ENCODE measurements around the gene UBASH3B.

UBASH3B gene

DNA sequence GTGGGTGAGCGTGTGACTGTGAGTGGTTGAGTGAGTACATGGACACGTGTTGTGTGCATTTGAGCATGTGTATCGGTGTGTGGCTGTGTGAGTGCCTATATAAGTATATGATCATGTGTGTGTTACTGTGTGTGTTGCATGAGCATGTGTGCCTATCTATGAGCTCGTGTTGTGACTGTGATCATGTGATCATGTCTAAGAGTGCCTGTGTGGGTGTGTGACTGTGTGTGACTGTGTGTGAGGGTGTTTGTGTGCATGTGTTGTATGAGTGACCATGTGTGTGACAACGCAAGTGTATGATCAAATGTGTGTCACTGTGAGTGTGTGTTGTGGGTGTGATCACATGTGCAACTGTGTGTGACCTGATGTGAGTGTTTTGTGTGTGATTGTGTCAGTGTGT is 88.8 kb downstream of the UBASH3B start:
- DNase-seq (ENCODE audit: low read depth, low spot score), result no peak
- H3K4me3 ChIP-seq (ENCODE audit: low read length), result peak overlapping the region; percentile 56

DNA sequence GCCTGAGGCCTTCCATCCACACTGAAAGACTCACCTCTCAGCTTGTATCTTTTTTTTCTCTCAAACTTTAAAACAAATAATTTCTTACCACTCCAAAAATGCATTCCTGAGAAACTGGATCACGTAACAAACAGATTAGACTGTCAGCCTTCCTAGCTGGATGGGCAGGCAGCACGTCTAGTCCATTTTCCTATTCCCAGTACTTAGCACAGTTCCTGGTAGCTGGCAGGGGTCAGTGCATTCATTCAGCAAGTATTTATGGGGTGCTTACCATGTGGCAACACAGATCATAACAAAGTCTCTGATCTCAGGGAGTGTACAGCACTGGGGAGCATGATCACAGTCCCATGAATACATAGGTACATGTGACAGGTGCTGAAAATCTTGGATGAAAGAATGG is 89.6 kb downstream of the UBASH3B start:
- no peak overlapping the region for H3K4me3 ChIP-seq (ENCODE audit: low read length)
- no peak for DNase-seq (ENCODE audit: low read depth, low spot score)

DNA sequence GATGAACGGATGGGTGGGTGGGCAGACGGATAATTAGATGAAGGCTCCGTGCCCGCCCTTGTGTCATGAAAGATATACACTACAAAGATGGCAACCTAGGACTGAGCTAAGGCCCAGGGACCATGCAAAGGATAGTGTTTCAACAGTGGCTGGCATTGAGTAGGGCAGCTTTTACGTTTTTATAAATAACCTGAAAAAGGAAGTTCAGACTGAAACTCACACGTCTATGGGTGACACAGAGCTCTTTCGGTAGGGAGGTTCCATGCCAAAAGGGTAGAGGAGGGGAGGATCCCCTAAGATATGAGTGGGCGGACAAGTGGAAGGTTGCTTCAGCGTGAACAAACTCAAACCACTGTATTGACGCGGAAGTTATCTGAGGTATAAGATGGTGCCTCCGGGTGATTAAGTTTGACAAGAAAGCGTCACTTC is 90.5 kb downstream of the UBASH3B start:
- no peak overlapping the region for H3K4me3 ChIP-seq (ENCODE audit: low read length)
- no peak for DNase-seq (ENCODE audit: low read depth, low spot score)

DNA sequence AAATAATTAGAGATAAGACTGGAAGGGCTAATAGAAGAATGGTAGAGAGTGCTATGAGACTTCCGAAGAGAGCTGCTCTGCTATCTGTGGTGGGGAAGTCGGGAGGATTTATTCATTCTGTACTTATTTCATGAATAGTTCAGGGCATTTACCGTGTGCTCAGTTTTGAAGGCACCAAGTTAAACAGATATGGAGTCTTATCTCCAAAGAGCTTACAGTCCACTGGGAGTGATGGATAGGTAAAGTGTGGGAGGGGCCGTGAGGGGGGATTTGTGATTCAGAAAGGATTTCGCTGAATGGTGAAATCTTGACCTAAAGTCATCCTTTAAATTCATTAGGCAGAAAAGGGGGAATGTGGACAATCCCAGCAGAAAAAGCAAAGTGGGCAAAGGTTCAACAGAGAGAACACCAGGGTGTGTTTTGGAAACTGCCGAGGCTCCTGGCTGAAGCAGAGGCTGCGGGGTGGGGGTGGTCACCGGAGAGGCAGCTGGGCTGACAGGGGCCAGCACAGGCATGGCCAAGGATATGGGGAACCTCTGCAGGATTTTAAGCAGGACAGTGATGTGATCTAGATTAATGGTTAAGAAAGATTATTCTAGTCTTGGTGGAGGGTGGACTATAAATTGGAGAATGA is 91.2 kb downstream of the UBASH3B start:
- H3K4me3 ChIP-seq (ENCODE audit: low read length), result no peak overlapping the region
- DNase-seq (ENCODE audit: low read depth, low spot score), result no peak

DNA sequence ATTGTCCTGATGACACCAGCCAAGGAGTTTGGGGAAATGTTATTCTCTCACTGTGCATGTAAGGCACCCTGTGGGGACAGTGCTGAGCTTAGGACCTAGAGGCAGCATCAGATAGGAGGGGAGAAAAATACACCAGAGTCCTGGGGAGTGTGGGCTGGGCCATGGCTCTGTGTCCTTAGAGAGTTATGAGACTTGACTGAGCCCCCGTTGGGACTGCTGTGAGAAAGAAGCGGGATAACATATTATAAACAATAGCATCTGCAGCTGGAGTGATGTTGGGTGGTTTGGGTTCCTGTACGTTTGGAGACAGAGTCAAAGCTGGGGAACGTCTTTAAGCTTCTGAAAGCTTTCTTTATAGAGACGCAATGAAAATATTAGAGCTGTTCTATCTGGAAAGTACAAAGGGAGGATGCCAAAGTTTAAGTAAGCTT is 91.8 kb downstream of the UBASH3B start:
- DNase-seq (ENCODE audit: low read depth, low spot score), result no peak
- no peak overlapping the region for H3K4me3 ChIP-seq (ENCODE audit: low read length)

DNA sequence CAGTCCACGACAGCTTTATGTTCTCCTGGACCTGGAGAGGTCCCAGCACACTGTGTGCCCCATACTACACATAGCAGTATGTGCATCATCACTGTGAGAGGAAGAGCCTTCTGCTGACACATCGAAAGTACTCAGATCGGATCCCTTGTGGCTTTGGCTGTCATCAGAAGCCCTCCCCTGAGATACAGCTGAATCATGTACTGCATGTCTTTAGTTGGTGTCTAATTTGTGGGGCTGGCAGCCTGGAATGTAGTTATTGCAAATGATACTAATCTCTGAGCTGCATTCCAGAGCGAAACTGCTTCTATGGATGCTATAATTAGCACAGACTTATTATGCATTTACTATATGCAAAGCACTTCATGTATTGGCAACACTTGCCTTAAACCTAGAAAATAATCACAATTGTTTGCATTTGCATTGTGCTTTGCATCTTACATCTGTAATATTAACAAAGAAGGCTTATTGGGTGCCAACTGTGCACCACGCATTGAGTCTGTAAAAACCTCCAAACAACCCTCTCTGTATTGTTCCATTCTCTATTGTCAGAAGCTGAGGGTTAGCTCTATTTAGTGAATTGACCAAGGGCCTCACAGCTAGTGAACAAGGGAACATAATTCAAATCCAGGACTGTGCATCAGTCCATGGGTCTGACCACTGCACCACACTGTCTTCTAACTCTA is 93.6 kb downstream of the UBASH3B start:
- no peak overlapping the region for H3K4me3 ChIP-seq (ENCODE audit: low read length)
- peak; percentile 67 for DNase-seq (ENCODE audit: low read depth, low spot score)

DNA sequence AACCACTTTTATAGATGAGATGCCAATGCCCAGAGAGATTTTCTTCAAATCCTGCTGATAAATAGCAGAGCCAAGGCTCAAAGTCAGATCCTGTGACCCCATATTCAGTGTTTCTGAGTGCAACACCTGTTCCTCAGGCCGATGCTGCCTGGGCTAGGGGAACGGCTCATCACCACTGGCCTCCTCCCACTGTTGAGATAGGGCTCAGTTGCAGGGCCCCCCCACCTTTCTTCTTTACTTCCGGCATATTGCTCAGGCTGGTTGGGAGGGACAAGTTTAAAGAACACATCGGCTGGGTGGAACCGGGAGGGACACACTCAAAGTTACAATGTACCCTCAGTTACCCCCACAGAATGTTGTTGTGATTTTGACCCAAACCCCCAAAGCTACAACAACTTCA is 94.5 kb downstream of the UBASH3B start:
- no peak for DNase-seq (ENCODE audit: low read depth, low spot score)
- H3K4me3 ChIP-seq (ENCODE audit: low read length), result no peak overlapping the region

DNA sequence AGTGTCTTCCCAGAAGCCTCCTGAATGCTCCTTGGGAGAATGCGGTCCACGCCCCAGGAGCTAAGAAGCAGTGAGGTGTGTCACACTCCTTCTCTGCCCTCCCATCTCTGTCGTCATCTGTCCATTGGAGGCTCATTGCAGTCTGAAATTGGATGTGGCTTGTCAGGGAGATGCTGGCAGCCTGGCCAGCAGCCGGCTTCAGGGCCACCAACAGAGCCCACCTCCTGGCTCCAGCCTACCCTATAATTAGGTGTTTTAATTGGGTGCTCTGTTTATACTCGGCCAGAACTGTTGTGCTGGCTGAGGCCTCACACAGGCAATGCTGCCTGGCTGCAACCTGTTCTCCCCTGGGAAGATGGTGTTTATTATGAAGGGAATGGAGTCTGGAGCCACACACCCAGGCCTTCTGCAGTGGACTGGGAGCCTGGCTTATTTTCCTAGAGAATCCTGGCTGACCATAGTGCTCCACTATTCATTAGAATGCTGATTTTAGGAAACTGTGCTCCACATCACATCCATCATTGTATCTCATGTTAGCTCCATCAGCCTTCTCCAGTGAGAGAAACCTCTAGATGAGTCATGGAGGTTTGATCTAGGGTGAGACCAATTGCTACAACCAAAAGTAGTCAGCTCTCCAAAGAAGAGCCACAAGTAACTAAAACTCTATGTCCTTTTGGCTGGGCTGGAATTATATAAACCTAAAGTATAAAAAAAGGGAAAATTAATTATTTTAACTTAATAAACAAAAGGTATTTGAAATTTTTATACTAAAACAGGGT is 96.0 kb downstream of the UBASH3B start:
- DNase-seq (ENCODE audit: low read depth, low spot score), result no peak
- H3K4me3 ChIP-seq (ENCODE audit: low read length), result no peak overlapping the region

DNA sequence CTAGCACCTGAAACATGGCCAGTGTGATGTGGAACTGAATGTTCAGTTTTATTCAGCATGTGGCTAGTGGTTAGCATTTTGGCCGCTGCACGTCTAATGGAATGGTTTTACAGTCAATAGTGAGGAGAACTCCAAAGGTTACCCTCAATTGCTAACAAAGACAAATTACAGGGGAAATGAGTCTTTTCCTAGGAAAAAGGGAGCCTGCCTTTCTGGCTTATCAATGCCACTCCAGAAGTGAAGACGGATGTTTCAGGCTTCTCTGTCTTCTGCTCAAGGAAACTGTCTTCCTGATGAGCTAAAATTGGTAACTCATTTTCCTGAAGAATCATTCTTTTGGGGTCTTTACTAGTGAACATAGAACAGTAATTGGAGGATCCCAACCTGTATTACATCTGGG is 98.5 kb downstream of the UBASH3B start:
- DNase-seq (ENCODE audit: low read depth, low spot score), result no peak

DNA sequence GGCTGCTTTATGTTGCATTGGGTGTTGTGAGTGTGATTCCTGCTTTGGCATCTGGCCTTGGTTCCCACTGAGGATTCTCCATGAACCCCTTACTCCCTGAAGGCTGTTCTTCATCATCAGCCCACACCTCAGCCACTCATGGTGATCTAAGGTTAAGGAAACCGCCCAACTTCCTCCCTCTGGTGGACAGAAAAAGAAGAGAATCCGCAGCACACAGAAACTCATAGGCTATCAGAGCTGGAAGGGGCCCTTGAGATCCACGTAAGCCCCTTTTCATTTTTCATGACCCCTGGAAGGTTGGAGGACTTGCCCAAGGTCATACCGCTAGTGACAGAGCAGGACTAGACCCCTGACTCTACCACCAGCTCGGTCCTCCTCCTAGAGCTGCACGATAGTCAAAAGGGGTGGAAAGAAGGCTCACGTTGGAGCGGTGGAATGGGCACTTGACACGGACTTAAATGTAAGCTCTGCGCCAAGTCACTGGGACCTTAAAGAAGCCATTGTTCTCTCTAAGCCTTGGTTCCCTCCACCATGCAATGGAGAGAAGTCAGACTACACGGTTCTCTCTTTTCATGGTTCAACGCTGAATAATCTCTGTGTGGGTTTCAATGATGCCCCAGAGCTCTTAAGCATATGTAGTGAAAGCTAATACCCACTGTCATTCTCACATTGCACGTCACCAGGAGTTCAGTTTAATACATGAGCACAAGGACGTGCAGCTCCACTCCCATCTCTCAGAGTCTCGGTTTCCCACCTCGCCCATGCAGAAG is 99.2 kb downstream of the UBASH3B start:
- H3K4me3 ChIP-seq (ENCODE audit: low read length), result no peak overlapping the region
- DNase-seq (ENCODE audit: low read depth, low spot score), result peak; percentile 55

More for the DNA sequence above, 98.5 kb downstream of the UBASH3B start:
- no peak overlapping the region for H3K4me3 ChIP-seq (ENCODE audit: low read length)

DNA sequence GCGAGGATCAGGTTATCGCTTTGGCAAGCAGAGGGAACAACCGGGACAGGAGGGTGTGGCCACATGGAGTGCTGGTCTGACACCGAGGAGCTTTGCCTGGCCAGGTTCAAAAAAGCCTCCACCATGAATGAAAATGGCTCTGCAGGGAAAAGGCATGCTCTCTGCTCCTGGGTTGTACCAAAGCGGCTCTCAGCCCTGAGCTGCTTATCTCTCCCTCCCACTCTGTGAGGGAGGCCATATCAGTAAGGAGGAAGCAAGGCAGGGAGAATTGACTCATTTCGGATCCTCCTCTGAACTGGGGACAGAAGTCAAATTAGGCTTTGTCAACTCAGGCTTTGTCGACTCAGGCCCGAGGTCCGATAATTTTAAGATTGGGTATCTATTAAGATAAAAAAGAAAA is 99.9 kb downstream of the UBASH3B start:
- no peak for DNase-seq (ENCODE audit: low read depth, low spot score)
- no peak overlapping the region for H3K4me3 ChIP-seq (ENCODE audit: low read length)

DNA sequence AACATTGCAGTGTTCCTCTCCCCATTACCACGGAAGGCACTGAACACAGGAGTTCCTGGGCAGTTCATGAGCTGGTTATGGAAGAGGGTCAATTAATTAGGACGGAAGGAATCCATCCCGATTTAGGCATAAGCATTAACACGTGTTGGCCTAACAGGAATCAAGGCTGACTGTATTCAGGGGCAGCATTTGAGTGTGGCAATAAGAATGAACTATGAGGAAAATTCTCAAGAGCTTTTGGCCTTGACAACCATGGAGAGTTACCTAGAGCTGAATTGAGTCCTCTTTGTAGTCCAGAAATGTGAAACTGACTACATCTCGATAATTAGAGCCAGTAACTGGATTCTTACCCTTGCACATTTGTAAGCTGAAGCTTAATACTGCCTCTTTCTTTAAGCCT is 100.4 kb downstream of the UBASH3B start:
- DNase-seq (ENCODE audit: low read depth, low spot score), result no peak
- no peak overlapping the region for H3K4me3 ChIP-seq (ENCODE audit: low read length)

DNA sequence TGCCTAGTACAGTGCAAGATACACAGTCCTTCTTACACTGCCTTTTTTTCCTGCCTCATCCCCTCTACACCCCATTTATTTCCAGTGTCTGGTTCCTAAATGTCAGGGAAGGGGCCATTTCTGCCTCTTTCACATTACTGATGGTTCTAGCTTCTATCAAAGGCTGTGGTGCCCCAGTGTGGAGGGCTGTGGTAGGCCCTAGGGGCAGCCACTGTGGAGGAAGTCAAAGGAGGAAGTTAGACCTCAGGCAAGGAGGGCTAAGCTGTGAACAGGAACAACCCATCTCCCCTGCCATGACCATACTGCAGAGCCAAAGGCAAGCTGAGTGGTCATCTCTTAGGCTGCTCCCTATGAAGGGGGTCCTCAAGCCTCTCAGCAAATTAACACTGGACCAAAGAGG is 100.9 kb downstream of the UBASH3B start:
- peak; percentile 57 for DNase-seq (ENCODE audit: low read depth, low spot score)
- H3K4me3 ChIP-seq (ENCODE audit: low read length), result no peak overlapping the region

DNA sequence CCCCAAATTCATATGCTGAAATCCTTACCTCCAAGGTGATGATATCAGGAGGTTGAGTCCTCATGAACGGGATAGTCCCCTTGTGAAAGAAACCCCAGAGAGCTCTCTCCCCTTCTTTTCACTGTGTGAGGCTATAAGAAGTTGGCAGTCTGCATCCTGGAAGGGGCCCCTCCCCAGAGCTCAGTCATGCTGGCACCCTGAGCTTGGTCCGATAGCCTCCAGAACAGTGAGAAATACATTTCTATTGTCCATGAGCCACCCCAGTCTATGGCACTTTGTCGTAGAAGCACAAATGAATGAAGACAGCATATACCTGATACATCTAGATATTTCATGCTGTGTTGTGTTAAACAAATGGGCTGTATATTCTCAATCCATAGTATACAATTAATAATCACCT is 101.7 kb downstream of the UBASH3B start:
- H3K4me3 ChIP-seq (ENCODE audit: low read length), result no peak overlapping the region

DNA sequence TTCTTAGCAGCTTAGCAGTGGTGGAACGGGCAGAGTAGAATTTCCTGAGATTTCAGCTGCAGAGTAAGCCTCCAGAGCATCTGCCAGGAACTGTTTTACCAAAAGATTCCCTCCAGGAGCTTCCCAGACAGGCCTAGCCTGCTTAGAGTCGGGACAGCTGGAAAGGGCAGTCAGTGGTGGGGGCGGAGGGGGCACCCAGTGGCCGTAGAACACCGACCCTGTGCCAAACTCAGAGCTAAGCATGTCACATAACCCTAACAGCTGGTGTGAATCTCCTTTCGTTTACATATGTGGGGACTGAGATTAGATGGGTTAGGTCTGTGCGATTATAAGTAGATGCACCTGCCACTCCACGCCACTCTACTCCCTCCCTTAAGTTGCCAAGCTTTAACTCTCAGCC is 102.8 kb downstream of the UBASH3B start:
- H3K4me3 ChIP-seq (ENCODE audit: low read length), result no peak overlapping the region
- peak; percentile 32 for DNase-seq (ENCODE audit: low read depth, low spot score)

More for the DNA sequence above, 101.7 kb downstream of the UBASH3B start:
- no peak for DNase-seq (ENCODE audit: low read depth, low spot score)

DNA sequence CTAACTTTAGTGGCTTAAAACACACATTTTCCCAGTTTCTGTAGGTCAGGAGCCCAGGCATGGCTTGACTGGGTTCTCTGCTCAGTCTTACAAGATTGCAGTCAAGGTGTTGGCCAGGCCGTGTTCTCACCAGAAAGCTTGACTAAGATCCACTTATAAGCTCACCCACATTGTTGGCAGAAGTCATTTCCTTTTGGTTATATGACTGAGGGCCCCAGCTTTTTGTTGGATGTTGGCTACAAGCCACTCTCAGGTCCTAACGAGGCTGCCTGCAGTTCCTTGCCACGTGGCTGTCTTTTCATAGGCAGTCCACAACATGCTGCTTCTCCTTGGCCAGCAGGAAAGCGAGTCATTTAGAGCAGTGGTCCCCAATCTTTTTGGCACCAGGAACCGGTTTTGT is 103.5 kb downstream of the UBASH3B start:
- no peak overlapping the region for H3K4me3 ChIP-seq (ENCODE audit: low read length)
- DNase-seq (ENCODE audit: low read depth, low spot score), result peak; percentile 49

DNA sequence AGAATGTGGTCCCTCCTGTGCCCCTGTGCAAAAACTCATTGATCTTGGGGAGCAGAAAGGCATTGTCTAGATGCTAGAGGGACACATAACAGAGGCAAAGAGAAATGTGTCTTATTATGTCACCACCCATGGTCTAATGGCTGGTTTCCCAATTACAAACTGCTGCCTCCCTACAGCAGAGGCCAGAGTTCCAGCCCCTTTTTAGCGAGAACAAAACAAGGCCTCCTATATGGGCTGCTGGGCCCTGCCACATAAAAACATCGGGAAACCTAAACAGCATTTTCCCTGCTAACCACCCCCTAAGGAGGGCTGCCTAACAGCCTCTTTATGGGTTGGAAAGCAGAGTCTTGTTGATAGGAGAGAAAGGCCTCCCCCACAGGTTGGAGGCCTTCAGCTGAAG is 107.6 kb downstream of the UBASH3B start:
- DNase-seq (ENCODE audit: low read depth, low spot score), result no peak
- no peak overlapping the region for H3K4me3 ChIP-seq (ENCODE audit: low read length)

DNA sequence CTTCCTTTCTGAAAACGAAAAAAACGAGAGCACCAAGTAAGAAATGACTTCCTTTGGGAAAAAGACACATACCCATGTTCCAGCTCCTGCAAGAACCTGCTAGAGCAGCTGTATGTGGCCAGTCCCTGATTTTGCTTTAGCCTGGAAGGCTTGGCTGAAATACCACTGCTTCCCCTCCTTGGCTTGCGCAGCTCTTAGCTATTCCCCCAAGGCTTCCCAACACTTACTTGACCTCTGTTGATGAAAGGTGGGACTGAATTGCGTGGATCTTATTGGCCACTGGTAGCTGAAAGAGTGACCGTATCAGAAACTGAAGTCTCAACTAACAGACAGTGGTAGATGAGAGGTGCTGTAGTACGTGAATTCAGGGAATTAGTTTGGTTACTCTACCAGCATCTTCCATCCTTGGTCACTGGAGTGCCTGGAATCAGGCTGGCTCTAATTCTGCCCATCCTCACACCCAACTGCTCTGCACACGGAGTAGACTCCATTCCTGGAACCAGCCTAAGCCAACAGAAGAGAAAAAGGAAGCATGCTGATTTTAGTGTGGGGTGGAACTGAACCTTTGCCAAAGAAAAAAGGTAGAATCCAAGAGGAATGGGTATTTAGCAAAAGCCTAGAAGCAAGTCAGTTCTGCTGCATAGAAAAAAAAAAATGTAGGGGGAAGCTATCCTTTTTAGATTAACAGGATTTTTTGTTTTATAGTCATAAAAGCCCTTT is 109.0 kb downstream of the UBASH3B start:
- no peak for DNase-seq (ENCODE audit: low read depth, low spot score)
- no peak overlapping the region for H3K4me3 ChIP-seq (ENCODE audit: low read length)
